Activated CD4-positive, alpha-beta T cell treated with anti-CD3 and anti-CD28 coated beads, Interleukin-2, Interleukin-4, amounts not matched to agents 100 ng/mL and 50 ng/mL, durations not matched to agents 16 hours and 8 hours (primary cell): ENCODE data around the gene NSMF.
"Not testable (repeated sequence)": the region's sequence is repeated elsewhere in the genome, so short reads cannot be mapped to it uniquely, and the experiment has no call there.

ENCODE experiments used
- DNase-seq: peaks from one replicate; pipeline ENCODE4 v3.0.0-alpha.2; 2020; ENCODE audit warnings: low spot score

The NSMF gene

DNA sequence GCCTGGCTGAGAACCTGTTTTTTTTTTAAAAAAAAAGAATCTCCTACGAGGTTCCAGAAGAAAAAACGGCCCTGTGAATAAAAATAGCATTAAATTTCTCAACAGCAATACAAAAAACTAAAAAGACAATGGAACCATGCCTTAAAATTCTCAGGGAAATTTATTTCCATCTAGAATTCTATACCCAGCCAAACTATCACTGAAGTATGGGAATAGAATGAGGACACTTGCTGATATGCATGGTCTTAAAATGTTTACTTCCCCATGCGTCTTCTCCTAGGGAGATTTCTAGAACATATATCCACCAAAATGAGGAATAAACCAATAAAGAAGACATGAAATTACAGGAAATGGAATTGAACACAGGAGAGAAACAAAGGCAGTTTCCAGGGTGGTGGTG lies 16.5 kb upstream of the NSMF start:
- DNase-seq = no peak

DNA sequence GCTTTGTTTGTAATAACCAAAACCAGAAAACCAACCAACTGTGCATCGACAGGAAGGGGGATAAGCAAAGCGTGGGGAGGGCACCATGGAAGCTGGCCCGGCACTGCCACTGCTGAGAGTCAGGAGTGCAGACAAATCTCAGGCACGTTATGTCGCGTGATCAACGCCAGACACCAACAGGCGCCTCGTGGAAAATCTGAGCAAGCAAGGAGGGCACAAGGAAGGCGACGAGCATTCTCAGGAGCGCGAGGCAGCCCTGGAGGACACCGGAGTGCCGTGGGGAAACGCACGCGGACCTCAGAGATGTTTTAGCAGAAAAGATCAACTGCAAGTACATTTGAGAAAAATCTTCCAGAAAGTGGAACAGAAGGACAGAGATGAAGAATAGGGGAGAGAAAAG lies 15.1 kb upstream of the NSMF start:
- DNase-seq = no peak

DNA sequence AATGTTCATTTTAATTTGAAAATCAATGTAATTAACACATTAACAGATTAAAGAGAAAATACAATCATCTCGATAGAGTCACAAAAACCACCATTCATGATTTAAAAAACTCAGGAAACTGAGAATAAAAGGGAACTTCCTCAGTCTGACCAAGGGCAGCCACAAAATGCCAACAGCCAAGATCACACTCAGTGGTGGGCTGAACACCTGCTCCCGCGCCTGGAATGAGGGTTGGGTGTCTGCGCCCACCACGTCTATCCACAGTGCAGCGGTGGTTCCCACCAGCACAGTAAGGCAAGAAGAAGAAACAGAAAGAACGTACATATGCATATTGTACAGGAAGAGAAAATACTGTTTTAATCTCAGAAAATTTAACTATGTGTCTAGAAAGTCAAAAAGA lies 11.7 kb upstream of the NSMF start:
- no peak for DNase-seq

DNA sequence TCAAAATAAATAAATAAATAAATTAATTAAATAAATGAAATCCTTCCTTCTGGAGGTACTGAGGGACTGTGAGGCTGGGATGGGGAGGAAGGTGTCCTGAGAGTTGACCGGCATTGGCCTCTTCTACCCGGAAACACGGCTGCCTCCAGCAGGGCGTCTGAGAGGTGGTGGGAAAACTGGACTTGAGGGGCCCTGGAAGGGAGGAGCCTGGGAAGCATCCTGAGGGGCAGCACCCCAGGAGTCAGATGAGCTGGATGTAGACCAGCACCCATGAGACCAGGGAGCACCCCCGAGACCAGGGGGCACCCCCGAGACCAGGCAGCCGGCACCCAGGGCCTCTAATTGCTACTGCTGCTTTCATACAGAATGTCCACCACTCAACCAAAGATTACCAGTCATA lies 8.8 kb upstream of the NSMF start:
- DNase-seq = no peak

DNA sequence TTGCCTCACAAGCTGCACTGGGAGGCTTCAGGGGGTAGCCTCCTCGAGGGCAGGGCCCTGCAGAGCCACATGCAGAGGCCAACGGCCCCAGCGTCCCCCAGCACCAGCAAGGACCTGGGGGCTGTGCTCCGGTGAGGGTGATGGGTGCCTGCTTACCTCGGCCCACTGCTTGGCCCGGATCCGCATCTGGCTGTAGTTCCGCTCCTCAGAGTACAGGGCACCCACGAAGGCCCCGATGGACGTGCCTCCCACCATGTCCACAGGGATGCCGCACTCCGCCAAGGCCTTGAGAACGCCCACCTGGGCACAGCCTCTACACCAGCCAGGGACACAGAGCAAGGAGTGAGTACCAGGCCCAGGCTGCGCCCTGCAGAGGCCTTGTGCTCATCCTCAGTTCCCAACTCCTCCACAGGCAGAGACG lies 8.0 kb upstream of the NSMF start:
- no peak for DNase-seq

DNA sequence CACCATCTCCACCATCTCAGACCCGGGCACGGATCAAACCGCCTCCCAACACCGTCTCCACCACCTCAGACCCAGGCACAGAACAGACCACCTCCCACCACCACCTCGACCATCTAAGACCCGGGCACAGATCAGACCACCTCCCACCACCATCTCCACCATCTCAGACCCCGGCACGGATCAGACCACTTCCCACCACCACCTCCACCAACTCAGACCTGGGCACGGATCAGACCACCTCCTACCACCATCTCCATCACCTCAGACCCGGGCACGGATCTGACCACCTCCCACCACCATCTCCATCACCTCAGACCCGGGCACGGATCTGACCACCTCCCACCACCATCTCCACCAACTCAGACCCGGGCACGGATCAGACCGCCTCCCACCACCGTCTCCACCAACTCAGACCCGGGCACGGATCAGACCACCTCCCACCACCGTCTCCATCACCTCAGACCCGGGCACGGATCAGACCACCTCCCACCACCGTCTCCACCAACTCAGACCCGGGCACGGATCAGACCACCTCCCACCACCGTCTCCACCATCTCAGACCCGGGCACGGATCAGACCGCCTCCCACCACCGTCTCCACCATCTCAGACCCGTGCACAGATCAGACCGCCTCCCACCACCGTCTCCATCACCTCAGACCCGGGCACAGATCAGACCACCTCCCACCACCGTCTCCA lies 7.4 kb upstream of the NSMF start:
- not testable (repeated sequence) for DNase-seq

DNA sequence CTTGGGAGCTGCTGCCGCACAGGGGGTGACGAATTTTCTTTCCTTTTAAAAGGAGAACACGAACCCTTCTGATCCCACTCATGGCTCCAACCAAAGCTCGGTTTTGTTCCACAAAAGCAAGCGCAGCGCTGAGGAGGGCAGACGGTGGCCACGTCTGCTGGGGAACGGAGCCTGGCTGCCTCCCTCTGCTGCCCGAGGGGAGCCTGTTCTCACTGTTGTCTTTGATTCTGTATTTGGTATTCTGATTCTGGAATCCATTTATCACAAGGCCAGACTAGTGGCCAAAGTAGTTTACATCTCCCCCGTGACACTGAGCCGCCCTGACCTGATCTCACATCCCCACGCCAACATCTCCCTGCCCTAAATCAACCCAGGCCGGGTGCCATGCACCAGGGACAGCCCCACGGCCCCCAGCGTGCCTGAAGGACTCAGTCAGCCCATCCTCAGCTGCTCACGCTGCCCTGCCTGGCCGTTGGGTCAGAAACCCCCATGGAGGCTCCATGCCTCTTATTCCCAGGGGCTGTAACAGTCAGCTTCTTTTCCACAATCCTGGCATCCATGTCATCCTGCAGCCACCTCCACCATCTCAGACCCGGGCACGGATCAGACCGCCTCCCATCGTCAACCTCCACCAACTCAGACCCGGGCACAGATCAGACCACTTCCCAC lies 6.7 kb upstream of the NSMF start:
- DNase-seq = no peak

DNA sequence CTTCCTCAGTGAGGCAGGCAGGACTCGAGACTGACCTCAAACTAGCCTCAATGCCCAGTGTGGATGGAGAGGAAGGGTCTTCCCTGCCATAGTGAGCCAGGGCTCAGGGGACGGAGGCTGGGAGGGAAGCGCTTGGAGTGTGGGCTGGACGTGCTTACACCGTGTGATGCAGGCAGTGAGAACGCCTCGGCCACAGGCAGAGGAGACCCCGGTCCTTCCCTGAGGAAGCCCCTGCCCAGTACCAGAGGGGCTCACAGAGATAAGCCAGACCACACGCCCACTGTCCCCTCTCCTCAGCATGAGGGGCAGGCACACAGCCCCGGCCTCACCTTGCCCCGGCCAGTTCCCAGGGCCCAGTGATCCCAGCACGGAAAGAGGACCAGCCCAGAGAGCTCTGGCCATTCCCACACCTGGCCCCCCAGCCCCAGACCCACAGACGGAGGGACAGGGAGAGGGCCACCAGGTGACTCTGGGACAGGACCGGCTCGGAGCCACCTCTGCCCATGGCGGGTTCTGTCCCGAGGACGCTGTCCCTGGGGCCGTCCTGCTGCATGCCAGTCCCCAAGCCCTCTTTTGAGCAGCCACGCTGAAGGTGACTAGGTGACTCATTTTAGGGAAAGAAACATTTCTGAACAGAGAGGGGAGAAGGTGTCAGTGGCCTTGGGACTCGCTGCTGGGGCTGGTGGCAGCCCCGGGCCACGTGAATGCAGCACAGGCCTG lies 6.0 kb upstream of the NSMF start:
- no peak for DNase-seq

DNA sequence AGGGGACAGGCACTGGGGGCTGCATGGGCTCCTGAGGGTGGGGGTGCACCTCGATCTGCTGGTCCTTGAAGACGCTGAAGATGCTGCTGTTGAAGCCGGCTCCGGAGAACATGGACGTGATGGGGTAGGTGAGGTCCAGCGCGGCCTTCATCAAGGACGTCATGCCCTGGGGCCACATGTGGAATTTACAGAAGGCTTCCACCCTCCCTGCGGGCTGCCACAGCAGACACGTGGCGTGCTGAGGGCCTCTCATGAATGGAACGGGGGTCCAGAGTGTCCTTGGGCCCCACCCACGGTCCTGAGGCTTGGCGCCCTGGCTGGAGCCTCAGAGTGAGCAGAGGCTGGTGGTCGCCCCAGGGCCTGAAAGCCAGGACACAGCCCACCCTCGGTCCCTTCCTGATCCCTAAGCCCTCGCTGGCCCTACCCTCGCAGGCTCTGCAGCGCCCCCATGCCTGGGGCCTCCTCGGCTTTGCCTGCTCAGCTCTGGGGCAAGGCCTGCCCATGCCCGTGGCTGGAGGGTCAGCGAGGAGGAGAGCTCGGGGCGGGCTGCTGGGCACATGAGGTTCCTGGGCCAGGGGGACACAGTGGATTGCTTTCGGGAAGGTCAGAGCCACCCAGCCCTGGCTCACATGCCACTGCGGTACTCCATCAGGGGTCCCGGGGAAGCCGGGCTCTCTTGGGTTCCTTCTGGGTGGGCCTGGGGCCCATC lies 5.3 kb upstream of the NSMF start:
- no peak for DNase-seq

DNA sequence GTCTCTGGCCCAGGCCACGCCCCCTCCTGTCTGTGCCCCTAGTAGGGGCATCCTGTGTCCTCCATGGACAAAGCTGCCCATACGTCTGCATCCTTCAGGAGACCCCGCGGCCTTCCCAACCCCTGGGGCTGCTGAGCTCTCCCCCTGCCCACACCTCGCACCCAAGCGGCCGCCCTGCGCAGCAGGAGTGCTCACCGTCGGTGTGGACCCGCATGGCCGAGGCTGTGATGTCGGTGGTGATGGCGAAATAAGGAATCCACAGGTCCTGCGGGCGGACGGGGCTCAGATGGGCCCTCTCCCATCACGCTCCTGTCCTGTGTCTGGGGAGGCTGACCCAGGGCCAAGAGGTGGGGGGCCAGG lies 4.8 kb upstream of the NSMF start:
- DNase-seq = no peak

DNA sequence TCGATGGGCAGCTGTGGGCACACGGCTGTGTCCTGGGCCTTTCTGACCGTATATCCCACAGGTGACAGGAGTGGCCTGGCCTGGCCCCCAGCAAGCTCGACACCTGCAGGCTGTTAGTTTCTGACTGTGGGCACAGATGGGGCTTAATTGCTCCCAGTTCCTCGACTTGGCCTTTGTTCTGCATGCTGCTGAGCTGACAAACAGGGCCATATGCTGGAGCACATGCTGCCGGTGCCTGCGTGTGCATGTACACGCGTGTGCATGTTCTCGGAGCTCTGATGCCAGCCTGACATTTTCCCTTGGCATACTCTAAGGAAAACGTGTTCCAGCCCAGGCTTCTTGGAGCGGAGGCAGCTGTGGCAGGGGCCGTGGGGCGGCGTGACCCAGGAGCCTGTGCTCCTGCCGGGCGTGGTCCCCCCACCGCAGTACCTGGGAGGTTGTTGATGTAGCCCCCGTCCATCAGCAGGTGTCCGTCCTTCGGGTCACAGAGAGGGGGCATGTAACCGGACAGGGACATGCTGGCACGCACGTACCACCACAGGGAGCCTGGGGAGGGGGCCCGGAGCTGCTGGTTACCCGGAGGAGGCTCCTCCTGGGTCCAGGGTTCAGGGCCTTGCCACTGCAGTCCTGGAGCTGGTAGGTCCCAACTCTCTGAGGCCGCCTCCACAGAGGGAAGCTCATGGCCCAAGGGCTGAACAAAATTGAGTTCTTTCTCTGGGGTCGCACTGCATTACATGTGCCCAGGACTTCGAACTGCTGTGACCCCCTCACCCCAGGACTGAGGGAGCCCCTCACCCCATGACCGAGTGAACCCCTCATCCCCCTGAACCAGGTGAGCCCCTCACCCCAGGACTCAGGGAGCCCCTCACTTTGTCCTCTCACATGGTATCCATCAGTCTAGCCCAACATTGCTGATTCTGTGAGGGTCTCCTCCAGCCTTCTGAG lies 4.1 kb upstream of the NSMF start:
- DNase-seq = no peak

DNA sequence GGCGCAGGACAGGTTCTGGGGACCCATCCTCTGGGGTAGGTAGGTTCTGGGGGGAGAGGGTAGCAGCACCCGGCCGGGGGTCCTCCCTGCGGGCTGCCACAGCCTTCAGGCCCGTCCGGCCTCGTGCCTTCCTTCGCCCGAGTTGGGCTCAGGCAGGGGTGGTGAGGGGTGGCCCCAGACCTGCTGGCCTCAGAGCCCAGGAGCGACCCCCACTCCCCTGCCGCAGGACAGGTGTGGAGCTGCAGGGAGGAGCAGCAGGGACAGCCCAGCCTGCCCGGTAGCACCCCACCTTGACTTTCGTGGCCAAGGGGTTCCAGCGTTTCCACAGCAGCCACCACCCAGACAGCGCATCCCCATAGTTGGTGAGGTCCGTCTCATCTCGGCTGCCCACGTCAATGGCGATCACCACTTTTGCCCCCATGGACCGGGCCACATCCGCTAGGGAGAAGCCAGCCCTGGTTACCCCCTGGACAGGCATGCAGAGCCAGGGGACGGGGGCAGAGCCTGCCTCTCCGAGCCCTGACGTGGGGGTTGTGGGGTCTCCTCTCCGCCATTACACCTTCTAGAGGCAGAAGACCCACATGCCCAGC lies 3.4 kb upstream of the NSMF start:
- no peak for DNase-seq

DNA sequence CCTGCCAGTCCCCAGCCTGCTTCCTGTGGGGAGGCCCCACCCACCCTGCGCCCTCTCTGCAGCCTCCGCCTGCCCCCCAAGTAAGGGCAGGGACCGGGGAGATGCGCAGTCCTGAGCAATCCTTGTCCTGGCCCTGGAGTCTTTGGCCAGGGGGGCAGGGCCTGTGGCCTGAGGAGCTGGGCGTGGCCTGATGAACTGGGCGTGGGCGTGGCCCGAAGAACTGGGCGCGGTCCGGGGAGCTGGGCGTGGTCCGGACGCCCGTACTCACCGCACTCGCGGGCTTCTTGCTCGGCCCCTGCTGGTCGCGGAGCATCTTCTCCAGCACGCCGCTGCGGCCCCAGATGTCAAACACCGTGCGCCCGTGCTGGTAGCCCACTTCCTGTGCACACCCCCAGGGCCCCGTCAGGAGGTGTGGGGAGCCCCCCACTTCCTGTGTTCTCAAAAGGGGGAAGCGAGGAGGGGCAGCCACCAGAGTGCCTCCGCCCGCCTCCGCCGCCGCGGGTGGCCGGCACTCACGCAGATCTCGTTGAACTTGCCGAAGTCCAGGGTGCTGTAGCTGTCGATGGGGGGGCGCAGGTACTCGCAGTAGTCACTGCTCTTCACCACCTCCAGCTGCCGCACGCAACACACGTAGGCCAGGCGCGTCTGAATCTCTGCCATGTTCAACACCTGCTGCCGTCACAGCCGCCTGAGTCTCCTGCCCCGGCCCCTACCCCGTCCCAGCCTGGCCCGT lies 2.7 kb upstream of the NSMF start:
- peak; percentile 81 for DNase-seq

DNA sequence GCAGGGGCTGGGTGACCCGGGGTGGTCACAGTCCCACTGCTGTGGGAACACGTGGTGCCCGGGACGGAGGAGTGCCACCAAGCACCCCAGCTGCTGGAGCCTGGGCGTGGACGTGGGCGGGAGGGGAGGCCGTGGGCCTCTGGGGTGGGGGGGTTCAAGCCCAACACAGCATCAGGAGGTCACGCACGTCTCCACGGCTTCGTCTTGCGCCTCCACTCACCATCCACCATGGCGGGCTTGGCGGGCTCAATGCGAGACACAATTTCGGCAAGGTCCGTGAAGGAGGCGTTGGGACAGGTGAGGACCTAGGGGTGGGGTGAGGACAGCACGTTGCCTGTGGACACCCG lies 2.2 kb upstream of the NSMF start:
- DNase-seq = no peak

DNA sequence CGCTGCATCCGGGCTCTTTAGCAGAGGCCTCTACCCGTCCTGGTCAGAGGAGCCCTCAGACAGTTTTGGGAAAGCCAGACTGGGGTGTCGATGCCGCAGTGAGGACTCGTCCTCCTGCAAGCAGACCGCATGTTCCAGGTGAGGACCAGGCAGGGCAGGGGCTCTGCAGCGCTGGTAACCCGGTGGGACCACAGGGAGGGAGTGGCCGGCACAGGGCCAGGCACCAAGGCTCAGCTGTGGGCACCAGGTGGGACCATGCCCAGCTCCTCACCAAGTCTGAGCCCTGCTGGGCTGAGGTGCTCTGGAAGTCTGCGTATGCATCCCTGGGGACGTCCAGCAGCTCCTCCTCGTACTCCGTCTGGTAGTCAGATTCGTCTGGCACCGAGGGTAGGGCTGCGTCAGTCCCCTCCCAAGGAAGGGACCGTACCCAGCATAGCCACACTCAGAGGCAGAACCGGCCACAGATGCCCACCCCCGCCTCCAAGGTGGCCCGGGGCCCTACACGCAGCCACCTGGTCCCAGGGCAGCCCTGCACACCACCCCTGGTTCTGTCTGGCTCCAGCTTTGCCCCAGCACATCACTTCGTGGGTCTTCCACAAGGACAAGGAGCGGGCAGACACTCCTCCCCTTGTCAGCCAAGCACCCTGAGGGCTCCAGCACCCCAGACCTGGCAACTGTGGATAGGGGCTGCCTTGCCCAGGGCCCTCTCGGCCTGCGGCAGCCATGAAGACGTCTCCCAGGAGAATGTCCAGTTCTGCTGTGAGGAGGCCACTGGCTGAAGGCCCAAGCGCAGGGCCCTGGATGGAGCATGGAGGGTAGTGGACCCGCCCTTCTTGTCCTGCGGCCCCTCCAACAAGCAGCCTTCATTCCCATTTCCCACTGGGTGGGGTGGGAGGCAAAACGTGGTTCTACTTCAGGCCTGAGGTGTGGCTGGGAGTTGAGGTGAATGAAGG lies 1.5 kb upstream of the NSMF start:
- no peak for DNase-seq

DNA sequence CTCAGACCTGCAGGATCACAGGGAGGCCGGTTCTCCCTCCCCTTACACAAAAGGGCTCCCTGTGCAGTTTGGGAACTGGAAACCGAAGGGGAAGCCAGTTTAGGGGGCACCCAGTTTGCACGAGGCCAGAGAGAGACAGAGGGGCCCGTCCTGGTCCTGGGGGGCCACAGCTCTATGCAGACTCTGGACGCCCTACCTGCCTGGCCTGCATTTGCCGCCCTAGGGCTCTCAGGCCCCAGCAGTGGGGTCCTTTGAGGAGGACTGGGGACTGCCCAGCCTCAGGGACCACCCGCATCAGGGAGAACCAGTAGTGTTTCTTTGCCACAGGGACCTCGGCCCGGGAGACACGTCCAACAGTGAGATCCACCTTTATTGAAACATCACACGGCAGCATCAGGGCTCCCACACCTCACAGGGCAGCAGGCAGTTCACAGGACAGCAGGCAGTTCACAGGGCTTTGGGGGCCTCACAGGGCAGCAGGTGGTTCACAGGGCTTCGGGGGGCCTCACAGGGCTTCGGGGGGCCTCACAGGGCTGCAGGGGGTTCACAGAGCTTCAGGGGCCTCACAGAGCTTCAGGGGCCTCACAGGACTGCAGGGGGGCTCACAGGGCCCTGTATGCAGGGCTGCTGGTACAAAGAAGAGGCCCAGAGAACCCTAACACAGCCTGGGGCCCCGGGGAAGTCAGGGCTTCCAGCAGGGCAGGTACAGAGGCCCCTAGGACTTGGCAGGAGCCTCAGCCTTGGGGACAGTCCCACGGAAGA lies 648 bp upstream of the NSMF start:
- no peak for DNase-seq

DNA sequence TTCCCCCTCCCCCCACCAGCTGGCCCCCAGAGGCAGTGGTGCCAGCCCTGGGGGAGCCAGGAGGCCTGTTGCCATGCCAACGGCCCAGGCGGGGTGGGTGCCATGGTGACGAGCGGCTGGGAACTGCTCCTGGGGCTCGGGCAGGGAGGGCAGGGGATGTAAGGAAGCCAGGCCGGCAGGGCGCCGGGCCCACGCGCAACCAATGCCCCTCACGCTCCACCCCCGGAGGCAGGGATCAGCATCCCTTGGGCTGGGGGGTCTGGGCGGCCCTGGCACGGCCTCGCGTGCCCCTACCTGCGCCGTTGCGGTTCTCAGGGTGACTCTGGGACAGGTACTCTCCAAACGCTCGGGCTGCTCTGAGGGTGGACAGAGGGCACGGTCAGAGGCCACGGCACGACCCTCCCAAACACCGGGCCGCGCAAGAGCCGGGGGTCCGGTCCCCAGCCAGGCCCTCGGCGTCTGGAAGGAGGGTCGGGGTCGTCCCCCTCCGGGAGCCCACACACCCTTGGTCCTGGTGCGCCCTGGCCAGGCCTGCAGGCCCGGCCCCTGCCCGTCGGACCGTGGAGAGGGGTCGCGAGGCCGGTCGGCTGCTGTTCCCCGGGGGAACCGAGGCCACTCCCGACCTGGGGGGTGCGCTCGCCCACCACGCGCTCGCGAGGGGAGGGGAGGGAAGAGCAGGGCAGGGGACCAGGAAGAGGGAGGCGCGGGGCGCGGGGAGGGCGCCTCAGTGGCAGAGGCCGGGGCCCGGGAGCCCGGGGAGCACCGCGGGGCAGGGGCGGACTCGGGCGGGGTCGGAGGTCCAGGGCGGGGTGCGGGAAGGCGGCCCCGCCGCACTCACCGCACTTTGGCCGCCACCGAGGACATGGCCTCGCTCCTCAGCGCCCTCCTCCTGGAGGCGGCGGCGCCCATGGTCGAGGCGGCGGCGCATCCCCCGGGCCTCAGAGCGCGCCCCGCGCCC lies 661 bp downstream of the NSMF start:
- no peak for DNase-seq
